Fibroblast of lung (primary cell): Measurements from ENCODE around the gene NFKBIL1.

Experiments used
- EZH2 ChIP-seq: IDR thresholded peaks from 2 replicates; pipeline ENCODE4 v1.5.1; 2012; ENCODE audit warnings: low read length, control low read depth, mild to moderate bottlenecking; ENCODE audit errors: missing control alignments
- TF ChIP-seq, protein P1 (sequence below), 2 donors: IDR thresholded peaks in 1 of 2; conservative IDR thresholded peaks in 1 of 2; 1 replicate in 1 of 2; 2 replicates in 1 of 2; pipeline ENCODE4 v1.5.1; 2011 to 2012; ENCODE audit warnings: low read length in 2 of 2, control low read depth in 1 of 2, inconsistent platforms in 1 of 2, low read depth in 1 of 2, mild to moderate bottlenecking in 1 of 2

DNA sequence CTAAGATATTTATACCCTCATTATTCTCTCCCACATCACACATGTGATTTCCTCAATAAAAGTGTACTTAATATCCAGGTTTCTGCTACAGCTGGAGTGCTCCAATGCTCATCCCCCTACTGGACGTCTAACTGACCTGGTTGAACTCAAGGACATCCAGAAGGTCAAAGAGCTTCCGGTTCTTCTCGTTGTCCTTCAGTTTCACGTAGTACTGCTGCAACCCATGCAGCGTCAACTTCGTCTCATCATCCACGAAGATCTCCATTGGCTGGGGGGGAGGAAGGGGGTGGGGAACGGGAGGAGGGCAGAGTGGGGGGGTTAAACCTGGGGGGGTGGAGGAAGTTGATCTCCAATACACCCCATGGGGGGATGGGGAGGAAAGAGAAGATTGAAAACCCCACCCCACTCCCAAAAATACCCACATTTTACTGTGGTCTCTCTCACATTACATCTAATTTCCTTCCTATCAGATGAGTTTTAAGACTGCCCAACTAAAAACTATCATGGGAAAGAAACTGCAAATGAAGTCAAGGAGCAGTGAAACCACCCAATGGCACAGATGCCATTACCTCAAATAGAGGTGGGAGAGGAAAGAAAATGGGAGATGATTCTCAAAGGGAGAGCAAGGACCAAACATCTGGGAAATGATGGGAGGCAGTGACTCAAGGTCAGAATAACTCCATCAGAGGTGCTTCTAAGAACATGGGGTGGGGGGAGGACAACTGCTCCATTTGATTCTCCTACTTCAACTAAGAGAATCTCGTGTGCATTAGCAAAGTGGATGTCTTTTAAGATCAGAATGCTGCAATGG is 14.6 kb upstream of the NFKBIL1 start:
- TF ChIP-seq, protein P1, sequence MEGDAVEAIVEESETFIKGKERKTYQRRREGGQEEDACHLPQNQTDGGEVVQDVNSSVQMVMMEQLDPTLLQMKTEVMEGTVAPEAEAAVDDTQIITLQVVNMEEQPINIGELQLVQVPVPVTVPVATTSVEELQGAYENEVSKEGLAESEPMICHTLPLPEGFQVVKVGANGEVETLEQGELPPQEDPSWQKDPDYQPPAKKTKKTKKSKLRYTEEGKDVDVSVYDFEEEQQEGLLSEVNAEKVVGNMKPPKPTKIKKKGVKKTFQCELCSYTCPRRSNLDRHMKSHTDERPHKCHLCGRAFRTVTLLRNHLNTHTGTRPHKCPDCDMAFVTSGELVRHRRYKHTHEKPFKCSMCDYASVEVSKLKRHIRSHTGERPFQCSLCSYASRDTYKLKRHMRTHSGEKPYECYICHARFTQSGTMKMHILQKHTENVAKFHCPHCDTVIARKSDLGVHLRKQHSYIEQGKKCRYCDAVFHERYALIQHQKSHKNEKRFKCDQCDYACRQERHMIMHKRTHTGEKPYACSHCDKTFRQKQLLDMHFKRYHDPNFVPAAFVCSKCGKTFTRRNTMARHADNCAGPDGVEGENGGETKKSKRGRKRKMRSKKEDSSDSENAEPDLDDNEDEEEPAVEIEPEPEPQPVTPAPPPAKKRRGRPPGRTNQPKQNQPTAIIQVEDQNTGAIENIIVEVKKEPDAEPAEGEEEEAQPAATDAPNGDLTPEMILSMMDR (conservative IDR thresholded peaks at IDR 0.05 in 1 of 2, IDR thresholded peaks at IDR 0.05 in 1 of 2; ENCODE audit: low read depth in 1 of 2, low read length in 2 of 2), result no peak
- TF ChIP-seq EZH2, result no peak
